Stimulated activated CD4-positive, alpha-beta T cell treated with anti-CD3 and anti-CD28 coated beads, Interleukin-2, amount 100 ng/mL, for 48 hours (primary cell): ENCODE data around the gene CLDND1.
A peak's percentile ranks its signal among the peaks of the same experiment; 100 is the strongest.

ENCODE experiments used
- DNase-seq, 2 donors: peaks; one replicate each; pipeline ENCODE4 v3.0.0-alpha.2; 2020

Gene CLDND1

DNA sequence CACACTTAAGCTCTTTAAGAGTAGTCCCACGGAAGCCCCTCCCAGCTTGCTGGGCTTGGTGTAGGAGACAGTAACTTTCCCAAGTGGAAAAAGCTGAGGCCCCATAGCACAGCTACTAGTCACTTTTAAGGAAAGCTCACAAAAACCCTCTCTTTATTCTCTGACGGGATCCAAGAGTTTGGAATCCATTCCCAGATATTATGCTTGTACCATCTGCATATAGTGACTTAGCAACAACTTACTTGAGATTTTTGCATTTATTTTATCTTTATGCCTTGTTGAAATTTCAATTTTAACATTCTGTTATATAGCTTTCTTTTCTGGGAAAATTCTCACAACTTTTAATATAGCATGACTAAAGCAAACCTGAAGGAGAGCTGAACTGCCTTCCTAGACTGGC is 28.5 kb upstream of the CLDND1 start:
- no peak for DNase-seq

DNA sequence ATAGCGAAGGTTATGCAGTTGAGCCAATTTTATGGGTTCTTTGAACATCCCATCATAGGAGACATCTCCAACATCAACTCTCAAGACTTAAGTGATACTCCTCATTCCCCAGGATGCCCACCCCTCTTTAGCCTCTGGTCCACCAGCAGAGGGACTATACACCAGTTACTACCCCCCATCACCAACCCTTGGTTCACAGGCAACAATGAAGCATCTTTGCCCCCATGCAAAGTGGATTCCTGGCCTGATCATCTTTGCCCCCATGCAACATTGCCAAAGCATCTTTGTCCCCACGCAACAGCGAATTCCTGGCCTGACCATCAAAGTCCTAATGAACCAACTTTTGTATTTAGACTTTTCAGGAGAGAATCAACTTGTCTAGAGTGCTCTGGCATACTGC is 28.1 kb upstream of the CLDND1 start:
- no peak for DNase-seq

GRCh38 chr3:98548544-98548943 is 25.8 kb upstream of the CLDND1 start:
- DNase-seq, result no peak

GRCh38 chr3:98545940-98546339 is 23.2 kb upstream of the CLDND1 start:
- no peak for DNase-seq

DNA sequence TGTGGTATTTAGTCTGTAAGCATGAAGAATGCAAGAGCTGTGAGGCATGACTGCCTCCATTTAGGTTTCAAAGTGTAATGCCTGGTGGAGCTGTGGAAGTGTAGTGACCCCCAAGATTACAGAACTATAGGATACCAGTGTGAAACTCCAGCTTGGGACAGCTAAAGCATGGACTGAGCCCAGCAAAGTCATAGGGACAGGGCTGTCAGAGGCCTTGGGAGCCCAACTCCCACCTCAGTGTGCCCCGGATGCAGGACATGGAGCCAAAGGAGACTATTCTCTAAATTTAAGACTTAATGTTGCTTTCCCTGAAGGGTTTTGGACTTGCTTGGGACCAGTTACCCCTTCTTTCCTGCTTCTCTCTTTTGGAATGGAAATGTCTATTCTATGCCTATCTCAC is 19.9 kb upstream of the CLDND1 start:
- no peak for DNase-seq

DNA sequence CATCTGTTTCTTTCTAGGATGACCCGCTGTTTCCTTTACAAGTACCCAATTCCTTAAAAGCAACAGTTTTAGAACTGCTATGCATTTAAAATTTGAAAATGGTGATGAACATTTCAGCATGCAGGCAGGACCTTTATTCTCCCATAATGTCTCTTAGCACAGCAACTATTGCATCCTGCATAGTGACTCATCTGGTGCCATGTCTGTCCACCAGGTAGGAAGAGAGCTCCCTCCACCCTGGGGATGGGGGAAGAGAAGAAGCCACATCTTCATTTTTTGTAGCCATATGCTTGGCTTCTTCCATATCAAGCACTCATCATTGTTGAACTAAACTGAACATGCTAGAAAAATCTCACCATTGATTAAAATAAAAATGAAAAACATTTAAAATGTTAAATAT is 19.0 kb upstream of the CLDND1 start:
- no peak for DNase-seq

DNA sequence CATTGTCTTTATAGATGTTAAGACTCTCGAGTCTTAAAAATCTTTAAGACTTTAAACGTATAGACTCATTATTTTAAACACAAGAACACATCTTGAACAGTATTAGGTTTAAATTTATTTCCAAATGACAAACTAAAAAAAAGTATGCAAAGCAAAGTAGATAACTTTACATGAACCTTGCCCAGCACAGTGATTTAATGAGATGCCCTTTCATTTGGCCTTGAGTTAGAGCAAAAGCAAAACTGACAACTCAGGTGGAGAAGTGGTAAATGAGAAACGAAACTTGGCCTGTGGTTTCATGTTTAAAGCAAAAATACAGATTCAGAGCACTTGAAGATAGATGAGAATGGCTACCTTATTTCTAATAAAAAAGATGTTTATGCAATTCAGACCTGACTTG is 17.6 kb upstream of the CLDND1 start:
- no peak for DNase-seq

GRCh38 chr3:98536456-98537017 is 13.8 kb upstream of the CLDND1 start:
- DNase-seq, result no peak

GRCh38 chr3:98534734-98535133 is 12.0 kb upstream of the CLDND1 start:
- no peak for DNase-seq

DNA sequence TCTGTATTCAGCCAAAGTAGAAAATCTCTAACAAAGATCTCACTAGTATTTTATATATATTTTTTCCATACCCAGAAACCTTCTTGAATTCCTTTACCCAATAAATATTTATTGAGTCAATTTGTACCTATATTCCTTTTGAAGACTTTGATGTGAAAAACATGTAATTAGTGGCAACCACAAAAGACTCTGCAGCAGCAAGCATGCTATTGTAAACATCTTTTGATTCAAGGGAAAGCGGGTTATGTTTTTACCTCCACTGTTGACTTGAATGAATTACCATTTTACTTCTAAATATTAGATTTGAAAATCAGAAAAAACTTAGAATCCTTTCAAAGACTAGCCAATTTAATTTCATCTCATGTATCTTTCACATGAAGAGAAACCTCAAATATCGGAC is 11.5 kb upstream of the CLDND1 start:
- DNase-seq, result no peak

DNA sequence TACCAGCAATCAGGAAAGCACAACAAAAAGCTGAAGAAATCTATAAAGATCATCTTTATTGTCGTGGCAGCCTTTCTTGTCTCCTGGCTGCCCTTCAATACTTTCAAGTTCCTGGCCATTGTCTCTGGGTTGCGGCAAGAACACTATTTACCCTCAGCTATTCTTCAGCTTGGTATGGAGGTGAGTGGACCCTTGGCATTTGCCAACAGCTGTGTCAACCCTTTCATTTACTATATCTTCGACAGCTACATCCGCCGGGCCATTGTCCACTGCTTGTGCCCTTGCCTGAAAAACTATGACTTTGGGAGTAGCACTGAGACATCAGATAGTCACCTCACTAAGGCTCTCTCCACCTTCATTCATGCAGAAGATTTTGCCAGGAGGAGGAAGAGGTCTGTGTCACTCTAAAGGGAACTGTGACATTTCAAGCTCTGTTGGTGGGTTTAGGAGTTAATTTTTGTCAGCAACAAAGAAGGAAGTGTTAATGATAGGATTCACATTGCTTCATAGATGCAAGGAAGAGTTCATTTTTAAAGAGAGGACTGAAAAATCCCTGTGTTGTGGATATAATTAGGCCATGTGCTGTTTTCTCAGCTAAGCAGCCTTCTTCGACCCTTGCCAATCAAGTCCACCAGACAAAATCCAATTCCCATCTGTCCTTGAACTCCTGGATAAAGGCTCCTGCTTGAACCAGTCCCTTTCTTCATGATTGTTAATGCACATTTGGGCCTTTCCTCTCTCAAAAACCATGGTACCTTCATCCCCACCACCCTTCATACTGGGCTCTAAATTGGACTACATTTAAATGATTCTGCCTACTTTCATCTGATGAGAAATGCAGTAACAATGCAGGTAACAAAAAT is 10.2 kb upstream of the CLDND1 start:
- DNase-seq, result no peak

DNA sequence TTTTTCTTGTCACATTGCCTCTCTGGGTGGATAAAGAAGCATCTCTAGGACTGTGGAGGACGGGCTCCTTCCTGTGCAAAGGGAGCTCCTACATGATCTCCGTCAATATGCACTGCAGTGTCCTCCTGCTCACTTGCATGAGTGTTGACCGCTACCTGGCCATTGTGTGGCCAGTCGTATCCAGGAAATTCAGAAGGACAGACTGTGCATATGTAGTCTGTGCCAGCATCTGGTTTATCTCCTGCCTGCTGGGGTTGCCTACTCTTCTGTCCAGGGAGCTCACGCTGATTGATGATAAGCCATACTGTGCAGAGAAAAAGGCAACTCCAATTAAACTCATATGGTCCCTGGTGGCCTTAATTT is 9.6 kb upstream of the CLDND1 start:
- no peak for DNase-seq

- DNase-seq, result no peak
Measured at GRCh38 chr3:98531622-98532274, 9.0 kb upstream of the CLDND1 start, which contains the start of gene GPR15. GPR15 (plus strand) TSS chr3:98531978; CDS start chr3:98532034, 56 bp downstream.

GRCh38 chr3:98530676-98531075 is 8.0 kb upstream of the CLDND1 start:
- DNase-seq, result no peak

- DNase-seq, result no peak
Measured at GRCh38 chr3:98529856-98530459, 7.3 kb upstream of the CLDND1 start.

DNA sequence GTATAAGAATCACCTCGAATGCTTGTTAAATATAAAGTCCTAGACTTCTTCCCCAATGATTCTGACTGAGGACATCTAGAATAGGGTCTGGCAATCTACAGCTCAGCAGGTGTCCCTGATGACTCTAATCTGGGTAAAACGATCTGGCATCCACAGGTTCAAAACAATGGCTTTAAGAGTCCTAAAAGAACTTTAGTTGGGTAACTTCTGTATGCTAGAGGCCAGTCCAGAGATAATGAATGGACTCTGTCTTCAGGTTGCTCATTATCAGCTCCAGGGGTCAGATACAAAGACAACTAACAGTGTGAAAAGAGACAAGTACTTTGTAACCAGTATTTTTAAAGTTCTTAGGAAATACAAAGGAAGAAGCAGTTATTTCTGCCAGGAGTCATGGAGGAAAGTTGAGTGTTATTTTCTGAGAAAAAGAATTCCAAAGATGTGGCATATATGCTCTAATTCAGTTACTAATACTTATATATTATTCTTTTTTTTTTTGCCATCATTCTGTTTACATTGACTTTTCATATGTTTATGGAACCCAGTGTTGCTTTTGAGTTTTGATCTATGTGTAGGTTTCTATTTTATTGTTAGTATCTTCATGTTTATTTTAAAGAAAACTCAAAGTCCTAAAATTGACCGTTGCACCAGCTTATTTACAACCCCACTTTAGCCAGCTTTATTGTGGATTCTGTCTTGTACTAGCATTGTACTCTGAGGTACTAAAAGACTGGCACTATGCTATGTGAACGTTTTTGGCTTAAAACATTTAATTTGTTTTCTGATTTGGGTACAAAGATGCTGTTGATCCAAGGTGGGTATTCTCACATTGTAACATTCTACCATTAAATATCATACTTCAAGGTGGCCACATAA is 6.0 kb upstream of the CLDND1 start:
- no peak for DNase-seq

GRCh38 chr3:98525494-98525893 is 2.8 kb upstream of the CLDND1 start:
- no peak for DNase-seq

GRCh38 chr3:98521897-98522543 is 682 bp downstream of the CLDND1 start:
- DNase-seq, result peak; percentile 42 to 47

- DNase-seq, result no peak
Measured at GRCh38 chr3:98519351-98519750, 3.4 kb downstream of the CLDND1 start.

DNA sequence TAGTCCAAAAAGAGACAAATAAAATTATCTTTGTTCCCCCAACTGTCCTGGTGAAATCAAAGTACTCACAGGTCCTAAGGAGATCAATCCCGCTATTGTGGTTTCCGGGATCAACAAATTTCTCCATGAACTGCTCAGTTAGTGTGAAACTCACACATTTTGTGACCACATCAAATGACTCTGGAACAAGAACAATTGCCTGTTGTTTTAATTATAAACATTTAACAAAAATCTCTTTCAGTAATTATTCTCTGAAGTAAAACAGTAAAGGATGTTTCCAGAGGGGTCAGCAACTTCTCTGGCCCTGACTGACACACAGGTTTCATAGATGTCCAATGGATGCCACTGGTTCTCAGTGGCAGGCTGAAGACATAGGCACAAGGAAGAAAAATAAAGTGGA is 3.9 kb downstream of the CLDND1 start:
- DNase-seq, result no peak

DNA sequence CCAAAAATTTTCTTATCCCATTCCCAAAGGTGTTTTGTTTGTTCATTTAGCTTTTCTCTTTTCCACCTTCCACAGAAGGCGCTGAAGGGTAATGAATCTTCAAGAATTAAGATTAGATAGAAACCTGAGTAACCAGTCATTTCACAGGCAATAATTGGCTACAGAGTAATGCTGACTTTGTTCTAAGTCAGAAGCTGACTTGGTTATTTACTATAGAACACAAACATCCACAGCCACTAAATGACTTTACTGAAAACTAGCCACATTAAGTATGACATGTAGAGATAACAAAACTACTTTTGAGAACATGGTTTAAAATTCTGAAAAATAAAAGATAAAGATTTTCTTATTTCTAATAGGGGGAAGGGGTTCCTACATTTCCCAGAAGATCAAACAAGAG is 7.8 kb downstream of the CLDND1 start:
- no peak for DNase-seq

DNA sequence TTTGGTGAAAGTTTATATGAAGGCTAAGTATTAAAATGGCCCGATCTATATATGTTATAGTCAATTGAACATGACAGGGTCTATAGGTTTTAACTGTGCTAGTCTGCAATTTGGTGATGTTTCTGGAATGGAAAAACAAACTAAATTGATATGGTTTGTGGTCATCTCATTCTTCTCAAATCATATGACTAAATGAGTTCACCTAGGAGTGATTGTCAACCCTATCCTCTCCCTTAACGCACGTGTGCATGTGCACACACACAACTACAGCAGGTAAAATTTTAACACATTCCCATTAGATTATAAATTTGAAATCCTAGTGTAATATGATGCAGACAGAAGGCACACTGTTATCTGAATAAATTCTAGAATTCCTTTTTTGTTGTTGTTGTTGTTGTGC is 9.0 kb downstream of the CLDND1 start:
- DNase-seq, result no peak
